Thyroid gland (tissue), 4 donors: ENCODE results near the gene ALG2.

Source experiments
- POLR2A ChIP-seq, 2 donors: fragments of 450-650 bp; IDR thresholded peaks; one replicate each; pipeline ENCODE4 v1.6.1; 2017; ENCODE audit warnings: antibody characterized with exemption in 2 of 2, mild to moderate bottlenecking in 2 of 2, moderate library complexity in 1 of 2
- TF ChIP-seq, protein P1 (sequence below), 6 experiments: fragments of 200-600 bp in 3 of 6; fragments of 450-650 bp in 3 of 6; sonication (generic) in 3 of 6; IDR thresholded peaks; one replicate each; pipeline ENCODE4 v1.5.1; 2016 to 2019; ENCODE audit warnings: antibody characterized with exemption in 6 of 6, mild to moderate bottlenecking in 2 of 6, inconsistent platforms in 1 of 6, moderate library complexity in 1 of 6

DNA sequence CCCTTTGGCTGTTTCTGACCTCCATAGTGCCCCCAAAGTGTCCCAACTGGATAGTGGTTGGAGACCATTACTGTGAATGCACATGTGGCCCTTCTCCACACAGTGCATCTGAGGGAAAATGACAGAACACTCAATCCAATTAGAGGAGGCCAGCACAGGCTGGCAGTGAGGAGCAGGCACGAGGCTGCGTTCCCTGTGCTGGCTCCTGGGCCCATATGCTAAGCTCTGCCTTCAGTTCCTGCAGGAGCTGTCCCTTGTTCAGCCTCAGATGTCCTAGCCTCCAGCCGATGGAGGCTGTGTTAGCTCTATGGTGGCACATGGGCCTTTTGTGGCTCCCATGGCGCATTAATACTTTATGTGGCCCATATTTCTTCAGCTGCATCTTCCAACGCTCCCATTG is 35.8 kb downstream of the ALG2 start:
- TF ChIP-seq, protein P1, sequence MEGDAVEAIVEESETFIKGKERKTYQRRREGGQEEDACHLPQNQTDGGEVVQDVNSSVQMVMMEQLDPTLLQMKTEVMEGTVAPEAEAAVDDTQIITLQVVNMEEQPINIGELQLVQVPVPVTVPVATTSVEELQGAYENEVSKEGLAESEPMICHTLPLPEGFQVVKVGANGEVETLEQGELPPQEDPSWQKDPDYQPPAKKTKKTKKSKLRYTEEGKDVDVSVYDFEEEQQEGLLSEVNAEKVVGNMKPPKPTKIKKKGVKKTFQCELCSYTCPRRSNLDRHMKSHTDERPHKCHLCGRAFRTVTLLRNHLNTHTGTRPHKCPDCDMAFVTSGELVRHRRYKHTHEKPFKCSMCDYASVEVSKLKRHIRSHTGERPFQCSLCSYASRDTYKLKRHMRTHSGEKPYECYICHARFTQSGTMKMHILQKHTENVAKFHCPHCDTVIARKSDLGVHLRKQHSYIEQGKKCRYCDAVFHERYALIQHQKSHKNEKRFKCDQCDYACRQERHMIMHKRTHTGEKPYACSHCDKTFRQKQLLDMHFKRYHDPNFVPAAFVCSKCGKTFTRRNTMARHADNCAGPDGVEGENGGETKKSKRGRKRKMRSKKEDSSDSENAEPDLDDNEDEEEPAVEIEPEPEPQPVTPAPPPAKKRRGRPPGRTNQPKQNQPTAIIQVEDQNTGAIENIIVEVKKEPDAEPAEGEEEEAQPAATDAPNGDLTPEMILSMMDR (IDR thresholded peaks at IDR 0.05): no peak
- no peak for TF ChIP-seq POLR2A (IDR thresholded peaks at IDR 0.05)
